Mucosa of descending colon (tissue), 3 donors: ENCODE results near the gene ELAVL3. TPM values are rescaled to one million over a fixed set of nuclear protein-coding genes. Genes with fewer than 3 reads are reported as not detected.

ENCODE experiments used
- ATAC-seq: fragments of 200-7000 bp; cut with Tn5 transposase; one replicate; pipeline ENCODE4 v1.9.1; 2020; ENCODE audit warnings: mild to moderate bottlenecking, moderate library complexity
- DNase-seq, 3 donors: peaks; one replicate each; pipeline ENCODE4 v3.0.0-alpha.2; 2020
- H3K36me3 ChIP-seq: fragments of 200-600 bp; one replicate; pipeline ENCODE4 v1.8.0; 2021; ENCODE audit warnings: low read depth, mild to moderate bottlenecking
- H3K4me1 ChIP-seq: fragments of 200-600 bp; one replicate; pipeline ENCODE4 v1.8.0; 2021; ENCODE audit warnings: low read depth, mild to moderate bottlenecking
- H3K4me3 ChIP-seq: fragments of 200-600 bp; one replicate; pipeline ENCODE4 v1.8.0; 2021; ENCODE audit warnings: mild to moderate bottlenecking
- H3K9me3 ChIP-seq: fragments of 200-600 bp; one replicate; pipeline ENCODE4 v1.8.0; 2021; ENCODE audit warnings: mild to moderate bottlenecking
- CTCF ChIP-seq: fragments of 200-600 bp; IDR thresholded peaks from one replicate; pipeline ENCODE4 v1.8.0; 2022; ENCODE audit warnings: antibody characterized with exemption, mild to moderate bottlenecking
- intact Hi-C, 2 donors: fragments of 100-400 bp; cut with DNase I in 1 of 2; cut with micrococcal nuclease in 1 of 2; formaldehyde crosslinking; loops; one replicate each; pipeline versions ENCODE4 v1.11.0 to v1.11.1; 2022; cut with DNase I, micrococcal nuclease
- total RNA-seq, 3 donors: library from RNA; stranded (reverse); fragmentation: NEBNext Ultra II Directional in 2 of 3; extraction: Animal tissue kit (Norgen Biotek cat#: 25700) in 2 of 3; gene quantifications; one replicate each; pipeline versions ENCODE4 v1.2.1 to v1.2.4, GENCODE V29; 2021 to 2023
- donor health status: DM: no; HTN: no; CAD: no; lungs with moderate emphysema.
- donor health status: DM: no; HTN: no; CAD: no.
- donor health status: DM: no; HTN: yes; CAD: no.

Gene ELAVL3
- total RNA-seq, 3 donors from 2014 or later: 0.51 to 2.5 TPM; not detected in 1

- H3K4me1 ChIP-seq: no peaks in the 10 kb centered on the region
- H3K9me3 ChIP-seq: no peaks in the 10 kb centered on the region
- H3K4me3 ChIP-seq: no peak overlapping the region
- no peak for TF ChIP-seq CTCF
- DNase-seq (no peak), ATAC-seq (no peak)
- peaks cover 7% of the 10 kb centered on the region for H3K36me3 ChIP-seq
- intact Hi-C loops: loop anchor here in 1 of 2 donors (10.0 kb wide), 1 partner anchor 150 kb away; the partner anchor contains the start of gene TSPAN16
These were observed 35.7 kb downstream of the ELAVL3 start for GRCh38 chr19:11445141-11445540.

GRCh38 chr19:11444059-11444458 lies 36.8 kb downstream of the ELAVL3 start:
- no peak for TF ChIP-seq CTCF
- H3K36me3 ChIP-seq: peaks cover 7% of the 10 kb centered on the region
- intact Hi-C loops: loop anchor here in 1 of 2 donors (10.0 kb wide), 1 partner anchor 149 kb away; the partner anchor contains the start of gene TSPAN16
- ATAC-seq (no peak), DNase-seq (no peak)
- no peaks in the 10 kb centered on the region for H3K4me1 ChIP-seq
- H3K4me3 ChIP-seq: no peak overlapping the region
- no peaks in the 10 kb centered on the region for H3K9me3 ChIP-seq

GRCh38 chr19:11437955-11438354 lies 42.9 kb downstream of the ELAVL3 start:
- intact Hi-C loops: no loop called here
- H3K36me3 ChIP-seq: peaks cover 14% of the 10 kb centered on the region

GRCh38 chr19:11435833-11436313 lies 45.0 kb downstream of the ELAVL3 start:
- no peak for TF ChIP-seq CTCF
- intact Hi-C loops: no loop called here
- Histone ChIP-seq H3K4me1 (peaks cover 9% of the 10 kb centered on the region), H3K4me3 (peak overlapping the region; percentile 28), H3K36me3 (peaks cover 7% of the 10 kb centered on the region), H3K9me3 (no peaks in the 10 kb centered on the region)
- DNase-seq (peak; percentile 50 to 75 (median 63)), ATAC-seq (peak; percentile 5)

More at GRCh38 chr19:11437955-11438354, 42.9 kb downstream of the ELAVL3 start:
- no peak for TF ChIP-seq CTCF
- no peaks in the 10 kb centered on the region for H3K9me3 ChIP-seq
- peaks cover 9% of the 10 kb centered on the region for H3K4me1 ChIP-seq
- no peak for ATAC-seq
- no peak overlapping the region for H3K4me3 ChIP-seq
- DNase-seq: no peak

GRCh38 chr19:11435057-11435832 lies 45.6 kb downstream of the ELAVL3 start, which contains the start of the genes ODAD3 and PRKCSH:
Gene ODAD3 (minus strand): TSS chr19:11435121. CDS start chr19:11435016, 105 bp downstream.
Gene PRKCSH (plus strand): TSS chr19:11435635. CDS start chr19:11436118, 483 bp downstream.
- Histone ChIP-seq H3K9me3 (no peaks in the 10 kb centered on the region), H3K4me3 (peak within 1 kb of the TSS; percentile 28), H3K36me3 (peaks cover 7% of the 10 kb centered on the region), H3K4me1 (peaks cover 9% of the 10 kb centered on the region)
- intact Hi-C loops: no loop called here
- DNase-seq (peak; percentile 98 to 99 (median 99)), ATAC-seq (peak; percentile 97)
- TF ChIP-seq CTCF: peak; percentile 79
